Measurements from ENCODE around the gene CMTM6. TPM values are rescaled to one million over a fixed set of nuclear protein-coding genes. Genes with fewer than 3 reads are reported as not detected.
A peak's percentile ranks its signal among the peaks of the same experiment; 100 is the strongest.

Gene CMTM6
- total and polyA plus RNA-seq, 10 of the 15 experiments (the other 5 are each of a cell fraction or from before 2014, with no cell fraction given) = 27.1 to 97.3 (median 61.4) TPM

DNA sequence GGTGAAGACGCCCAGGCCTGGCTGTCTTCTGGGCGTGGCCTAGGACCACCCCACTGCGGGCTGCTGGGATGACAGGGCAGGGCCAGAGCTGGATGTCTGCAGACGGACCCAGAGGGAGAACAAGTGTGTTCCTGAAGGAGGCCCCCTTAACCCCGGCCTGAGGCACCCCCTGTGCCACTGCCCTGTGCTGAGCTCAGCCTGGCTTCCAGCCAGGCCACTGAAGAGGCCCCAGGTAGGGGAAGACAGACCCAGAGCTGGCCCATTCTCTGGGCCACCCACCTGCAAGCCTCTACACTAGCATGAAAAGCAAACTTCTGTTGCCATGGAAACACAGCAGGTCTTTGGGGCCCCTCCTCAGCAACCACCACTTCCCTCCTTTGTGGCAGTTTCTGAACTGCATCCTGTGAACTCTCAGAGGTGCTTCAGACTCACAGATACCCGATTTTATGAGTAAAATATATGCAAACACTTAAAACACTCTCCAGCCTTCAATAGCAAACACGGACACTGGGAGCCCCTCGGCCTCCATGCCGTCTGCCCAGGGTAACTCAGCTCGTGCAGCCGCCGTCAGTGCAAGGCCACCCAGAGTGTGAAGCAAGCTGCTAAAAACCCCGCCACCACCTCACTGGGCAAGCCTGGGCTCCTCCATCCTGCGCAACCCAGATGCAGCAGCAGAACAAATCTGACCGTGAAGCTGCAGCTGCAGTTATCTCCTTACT, 42.5 kb downstream of the CMTM6 start:
- Histone ChIP-seq H3K9me3 (replicated peaks; ENCODE audit: control insufficient read depth, insufficient read depth, low read length) (no peaks in the 10 kb centered on the region), H3K4me2 (ENCODE audit: control insufficient read depth, insufficient read depth) (peak overlapping the region; percentile 5), H3K4me3 (peak overlapping the region; percentile 30; the same call in 1 of the 2 replicates), H3K9ac (ENCODE audit: control insufficient read depth, insufficient read depth, low read length) (no peak overlapping the region), H4K20me1 (ENCODE audit: control insufficient read depth, insufficient read depth) (no peaks in the 10 kb centered on the region), H3K36me3 (ENCODE audit: control insufficient read depth in 2 of 2, insufficient read depth in 2 of 2, low read length in 1 of 2) (peaks cover 0 to 2% of the 10 kb centered on the region in 2 experiments; a peak in 1 of 4 replicates), H3K27ac (ENCODE audit: control insufficient read depth, insufficient read depth) (no peak overlapping the region), H3K27me3 (replicated peaks in 1 of 2; ENCODE audit: control insufficient read depth in 2 of 2, insufficient read depth in 2 of 2, low read length in 1 of 2) (no peaks in the 10 kb centered on the region), H3K4me1 (ENCODE audit: control insufficient read depth, insufficient read depth, low read length) (peaks cover 36% of the 10 kb centered on the region), H2AFZ (ENCODE audit: control insufficient read depth, low read depth, low read length) (no peak overlapping the region; the same call in 1 of the 2 replicates), H3K79me2 (ENCODE audit: control insufficient read depth, insufficient read depth, low read length) (no peaks in the 10 kb centered on the region)
- no TSS peak for BruUV-seq (replicated peaks)
- FAIRE-seq (peak; percentile 47), ATAC-seq (peak; percentile 76), DNase-seq (ENCODE audit: low read depth, low spot score) (no peak)
- 15% methylated on average over 15 of the region's 15 CpGs for WGBS (ENCODE audit: insufficient coverage, insufficient replicate concordance, low lambda C conversion rate, missing lambda C conversion rate)
- RAD21 ChIA-PET (ENCODE audit: unreplicated experiment) = interaction anchor here (0.9 to 2.4 kb wide), 11 partner anchors 10 to 85 kb away, joined by 3 to 11 read pairs (median 4); partner anchors contain the start of gene CMTM7
- intact Hi-C loops (cut with micrococcal nuclease; ENCODE audit: unreplicated experiment) (no loop called here), in situ Hi-C loops (cut with MboI) (no loop called here)
- POLR2A ChIA-PET = interaction anchor here (1.2 to 1.5 kb wide), 3 partner anchors 11 to 69 kb away, joined by 3 to 4 read pairs (median 3); partner anchors contain the start of gene CMTM7
- SMC1A ChIA-PET (ENCODE audit: uncharacterized antibody, unreplicated experiment) = interaction anchor here (0.8 to 3.0 kb wide), 12 partner anchors 8 to 86 kb away, joined by 3 to 16 read pairs (median 4); no protein-coding TSS in a partner anchor
- CTCF ChIA-PET = interaction anchor here (0.6 to 7.3 kb wide), 6 partner anchors 21 to 84 kb away, joined by 3 to 41 read pairs (median 6); no protein-coding TSS in a partner anchor
- TF ChIP-seq SMAD1 (IDR thresholded peaks at IDR 0.05; ENCODE audit: low read depth, partially characterized antibody) (peak; percentile 36), STAT1 (conservative IDR thresholded peaks at IDR 0.05) (no peak), RB1 (IDR thresholded peaks at IDR 0.05; ENCODE audit: borderline replicate concordance) (no peak), ZNF622 (IDR thresholded peaks at IDR 0.05) (no peak), CREM (IDR thresholded peaks at IDR 0.05; ENCODE audit: low read depth) (0 out of 2 replicates have a peak, but pooled peaks have one; percentile 12), MXI1 (IDR thresholded peaks at IDR 0.05; ENCODE audit: low read depth, low read length) (peak; percentile 24; the same call in 1 of the 2 replicates), RUNX3 (IDR thresholded peaks at IDR 0.05; ENCODE audit: low read length) (peak; percentile 70), SP1 (IDR thresholded peaks at IDR 0.05; ENCODE audit: low read depth, low read length) (peak; percentile 17), ATF3 (IDR thresholded peaks at IDR 0.05; ENCODE audit: borderline replicate concordance, extremely low read depth, low read depth, low read length) (no peak), SMARCA5 (IDR thresholded peaks at IDR 0.05) (no peak), USF2 (IDR thresholded peaks at IDR 0.05; ENCODE audit: borderline replicate concordance, low read depth, low read length) (no peak), TCF3 (IDR thresholded peaks at IDR 0.05; ENCODE audit: borderline replicate concordance, insufficient read depth, low read depth, low read length) (no peak), LARP7 (IDR thresholded peaks at IDR 0.05) (0 out of 2 replicates have a peak, but pooled peaks have one; percentile 28), BMI1 (IDR thresholded peaks at IDR 0.05; ENCODE audit: borderline replicate concordance) (peak; percentile 98), STAT3 (IDR thresholded peaks at IDR 0.05; ENCODE audit: low read depth, low read length) (no peak), MEF2B (IDR thresholded peaks at IDR 0.05; ENCODE audit: partially characterized antibody, poor library complexity, severe bottlenecking) (peak; percentile 56), EED (IDR thresholded peaks at IDR 0.05; ENCODE audit: low read depth) (peak; percentile 38; the same call in 1 of the 2 replicates), PAX8 (IDR thresholded peaks at IDR 0.05) (no peak), EGR1 (IDR thresholded peaks at IDR 0.05; ENCODE audit: borderline replicate concordance in 1 of 2, low read depth in 2 of 2, low read length in 2 of 2) (no peak)
- TF ChIP-seq, protein P1, sequence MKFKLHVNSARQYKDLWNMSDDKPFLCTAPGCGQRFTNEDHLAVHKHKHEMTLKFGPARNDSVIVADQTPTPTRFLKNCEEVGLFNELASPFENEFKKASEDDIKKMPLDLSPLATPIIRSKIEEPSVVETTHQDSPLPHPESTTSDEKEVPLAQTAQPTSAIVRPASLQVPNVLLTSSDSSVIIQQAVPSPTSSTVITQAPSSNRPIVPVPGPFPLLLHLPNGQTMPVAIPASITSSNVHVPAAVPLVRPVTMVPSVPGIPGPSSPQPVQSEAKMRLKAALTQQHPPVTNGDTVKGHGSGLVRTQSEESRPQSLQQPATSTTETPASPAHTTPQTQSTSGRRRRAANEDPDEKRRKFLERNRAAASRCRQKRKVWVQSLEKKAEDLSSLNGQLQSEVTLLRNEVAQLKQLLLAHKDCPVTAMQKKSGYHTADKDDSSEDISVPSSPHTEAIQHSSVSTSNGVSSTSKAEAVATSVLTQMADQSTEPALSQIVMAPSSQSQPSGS (IDR thresholded peaks at IDR 0.05; ENCODE audit: low read length) = no peak
- TF ChIP-seq, protein P2, sequence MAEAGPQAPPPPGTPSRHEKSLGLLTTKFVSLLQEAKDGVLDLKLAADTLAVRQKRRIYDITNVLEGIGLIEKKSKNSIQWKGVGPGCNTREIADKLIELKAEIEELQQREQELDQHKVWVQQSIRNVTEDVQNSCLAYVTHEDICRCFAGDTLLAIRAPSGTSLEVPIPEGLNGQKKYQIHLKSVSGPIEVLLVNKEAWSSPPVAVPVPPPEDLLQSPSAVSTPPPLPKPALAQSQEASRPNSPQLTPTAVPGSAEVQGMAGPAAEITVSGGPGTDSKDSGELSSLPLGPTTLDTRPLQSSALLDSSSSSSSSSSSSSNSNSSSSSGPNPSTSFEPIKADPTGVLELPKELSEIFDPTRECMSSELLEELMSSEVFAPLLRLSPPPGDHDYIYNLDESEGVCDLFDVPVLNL (IDR thresholded peaks at IDR 0.05; ENCODE audit: low read depth, low read length) = no peak

All from GM12878 (cell line).